NCI-H2081 treated with DMSO at 0.1 percent for 48 hours (cell line): ENCODE results near the gene METTL25B.

Experiments used
- DNase-seq: peaks from one replicate; lab custom pipeline; 2025; lab: John Stamatoyannopoulos, UW

Gene METTL25B

DNA sequence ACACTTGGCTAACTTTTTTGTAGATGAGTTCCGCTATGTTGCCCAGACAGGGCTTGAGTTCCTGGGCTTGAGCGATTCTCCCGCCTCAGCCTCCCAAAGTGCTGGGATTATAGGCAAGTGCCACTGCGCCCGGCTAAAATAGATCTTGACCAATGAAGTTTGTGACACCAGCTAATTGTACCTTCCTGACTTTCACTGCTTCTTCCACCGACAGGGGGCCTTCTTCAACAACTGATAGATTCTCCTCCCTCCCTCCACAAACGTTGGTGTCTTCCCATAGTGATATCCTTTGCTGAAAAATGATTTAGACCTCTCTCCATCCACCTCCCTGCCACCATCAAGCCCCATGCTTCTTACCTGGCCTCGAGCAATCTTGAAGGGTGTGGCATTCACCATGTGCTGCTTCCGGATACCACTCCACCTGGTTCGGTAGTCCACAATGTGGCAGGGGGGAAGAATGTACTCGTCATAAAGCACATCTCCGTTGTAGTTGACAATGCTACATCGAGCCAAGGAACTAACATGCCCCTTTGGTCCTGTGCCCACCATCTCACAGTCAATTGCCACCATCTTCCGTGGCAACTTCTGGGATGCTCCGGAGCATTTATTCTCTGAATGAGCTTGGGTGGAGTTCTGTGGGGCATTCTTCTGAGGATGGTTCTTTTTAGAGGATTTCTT, 1.6 kb upstream of the METTL25B start:
- peak; percentile 29 for DNase-seq

DNA sequence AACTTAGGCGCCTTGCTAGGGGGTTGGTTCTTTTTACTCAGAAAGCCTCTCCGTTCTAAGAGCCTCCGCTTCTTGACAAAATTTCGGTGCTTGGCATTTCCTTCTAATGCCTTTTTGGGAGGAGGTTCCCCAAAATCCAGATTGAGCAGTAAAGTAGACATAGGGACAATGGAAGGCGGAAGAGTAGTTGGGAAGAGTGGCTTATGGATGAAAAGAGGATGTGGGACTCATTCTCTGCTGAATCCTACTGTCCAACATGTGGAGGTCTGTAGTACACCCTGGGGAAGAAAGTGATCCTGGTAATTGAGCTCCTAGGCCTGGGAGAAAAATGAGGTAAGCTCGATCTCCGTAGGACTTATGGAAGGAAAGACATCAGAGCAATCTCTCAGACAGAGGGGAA, 777 bp upstream of the METTL25B start:
- no peak for DNase-seq

DNA sequence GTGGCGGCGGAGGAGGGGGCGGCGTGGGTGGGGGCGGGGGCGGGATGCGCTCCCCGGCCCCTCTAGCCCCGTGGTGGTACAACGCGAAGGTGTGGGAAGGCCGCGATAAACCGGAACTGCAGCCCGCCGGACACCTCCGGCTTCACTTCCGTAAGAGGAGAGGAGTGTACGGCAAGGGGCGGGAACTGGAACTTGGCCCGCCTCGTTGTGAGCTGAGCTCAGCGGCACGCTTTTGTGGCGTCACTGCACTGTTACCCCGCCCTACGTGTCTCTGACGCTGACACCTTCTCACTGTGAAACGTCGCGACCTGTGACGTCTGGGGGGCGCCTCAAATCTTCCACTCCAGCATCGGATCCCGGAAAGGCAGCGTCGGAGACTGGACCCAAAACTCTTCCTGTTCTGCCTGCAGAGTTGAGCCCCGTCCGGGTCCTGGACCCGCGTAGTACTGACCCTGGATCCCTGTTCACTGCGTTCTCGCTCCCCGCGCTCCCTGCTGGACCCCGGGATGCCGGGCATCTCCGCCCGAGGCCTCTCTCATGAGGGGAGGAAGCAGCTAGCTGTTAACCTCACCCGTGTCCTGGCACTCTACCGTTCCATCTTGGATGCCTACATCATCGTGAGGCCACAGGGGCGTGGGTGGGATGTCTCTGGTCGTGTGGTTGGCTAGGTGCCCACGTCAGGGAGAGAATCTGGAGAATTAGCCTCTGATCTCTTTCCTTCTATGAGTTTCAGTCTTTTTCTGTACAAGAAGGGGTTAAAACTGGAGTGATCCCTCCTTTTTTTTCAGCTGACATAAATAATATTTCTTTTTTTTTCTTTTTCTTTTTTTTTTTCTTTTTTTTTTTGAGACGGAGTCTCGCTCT, 562 bp downstream of the METTL25B start, which contains the start of gene ISG20L2:
TSS of gene ISG20L2 (minus strand) at position 168 of the 864 bp plus-strand sequence. CDS start 1,114 bp downstream, outside the sequence.
- peak; percentile 98 for DNase-seq

DNA sequence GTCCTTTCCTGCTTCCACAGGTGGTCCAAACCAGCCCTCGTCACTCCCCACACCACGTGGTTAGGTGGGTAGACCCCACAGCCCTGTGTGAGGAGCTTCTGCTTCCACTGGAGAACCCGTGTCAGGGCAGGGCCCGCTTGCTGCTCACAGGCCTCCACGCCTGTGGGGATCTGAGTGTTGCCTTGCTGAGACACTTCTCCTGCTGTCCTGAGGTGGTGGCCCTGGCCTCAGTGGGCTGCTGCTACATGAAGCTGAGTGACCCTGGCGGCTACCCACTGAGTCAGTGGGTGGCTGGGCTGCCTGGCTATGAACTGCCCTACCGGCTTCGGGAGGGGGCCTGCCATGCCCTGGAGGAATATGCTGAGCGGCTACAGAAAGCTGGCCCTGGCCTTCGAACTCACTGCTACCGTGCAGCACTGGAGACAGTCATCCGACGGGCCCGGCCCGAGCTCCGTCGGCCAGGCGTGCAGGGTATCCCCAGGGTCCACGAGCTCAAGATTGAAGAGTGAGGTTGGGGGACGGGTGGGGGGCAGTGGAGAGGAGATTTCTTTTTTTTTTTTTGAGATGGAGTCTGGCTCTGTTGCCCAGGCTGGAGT, 5.8 kb downstream of the METTL25B start:
- no peak for DNase-seq

DNA sequence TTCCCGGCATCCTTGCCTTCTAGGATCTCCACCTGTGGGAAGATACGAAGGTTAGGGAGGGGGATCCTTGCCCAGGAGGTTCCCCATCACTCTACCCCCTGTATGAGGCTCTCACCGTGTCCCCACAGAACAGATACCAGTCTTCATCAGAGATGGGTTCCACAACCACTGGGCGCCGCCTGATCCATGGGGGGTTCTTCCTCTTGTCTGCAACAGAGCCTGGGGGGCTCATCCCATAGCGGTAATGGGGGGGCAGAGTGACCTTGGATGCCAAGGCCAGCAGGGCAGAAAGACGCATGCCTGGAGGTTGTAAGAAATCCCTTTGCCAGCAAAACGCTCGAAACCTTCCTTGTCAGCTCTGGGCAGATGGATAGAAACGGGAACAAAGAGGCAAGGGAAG, 10.1 kb downstream of the METTL25B start:
- DNase-seq: no peak

DNA sequence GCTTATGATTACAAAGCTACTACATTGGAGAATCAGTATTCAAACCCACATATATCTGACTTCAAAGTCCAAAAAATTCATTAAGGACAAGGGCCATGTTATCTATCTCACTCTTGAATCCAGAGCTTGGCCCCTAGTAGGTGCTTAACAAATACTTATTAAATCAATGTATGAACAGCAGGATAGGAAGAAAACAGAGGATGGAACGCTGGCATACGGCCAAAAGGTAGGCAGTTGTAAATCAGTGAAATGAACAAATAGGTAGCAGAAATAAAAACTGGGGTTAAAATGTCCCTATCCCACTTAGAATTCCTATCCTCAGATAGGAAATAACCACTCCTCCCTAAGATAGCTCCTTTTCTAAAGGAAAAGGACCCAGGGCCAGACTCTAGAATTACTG, 10.6 kb downstream of the METTL25B start:
- DNase-seq: no peak

DNA sequence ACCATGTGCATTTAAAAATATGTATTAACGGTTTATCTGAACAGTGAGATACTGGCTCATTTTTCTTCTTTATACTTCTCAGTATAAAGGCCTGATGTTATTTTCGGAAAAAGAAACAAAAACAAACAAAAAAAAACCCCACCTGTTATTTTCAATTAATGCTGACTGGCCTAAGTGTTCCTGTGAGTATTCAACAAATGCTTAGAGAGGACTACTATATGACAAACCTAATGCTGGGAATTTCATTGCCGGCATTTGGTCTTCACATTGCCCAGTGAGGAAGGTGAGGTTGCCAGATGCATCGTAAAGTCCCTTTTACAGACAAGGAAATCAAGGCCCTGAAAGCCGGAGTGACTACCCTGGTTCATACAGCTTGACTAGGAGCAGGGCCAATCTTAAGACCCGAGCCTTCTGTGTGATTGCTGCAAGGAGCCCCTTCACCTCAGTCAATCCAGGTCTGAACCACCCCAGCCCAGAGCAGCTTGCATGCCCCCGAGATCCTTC, 12.0 kb downstream of the METTL25B start:
- no peak for DNase-seq

DNA sequence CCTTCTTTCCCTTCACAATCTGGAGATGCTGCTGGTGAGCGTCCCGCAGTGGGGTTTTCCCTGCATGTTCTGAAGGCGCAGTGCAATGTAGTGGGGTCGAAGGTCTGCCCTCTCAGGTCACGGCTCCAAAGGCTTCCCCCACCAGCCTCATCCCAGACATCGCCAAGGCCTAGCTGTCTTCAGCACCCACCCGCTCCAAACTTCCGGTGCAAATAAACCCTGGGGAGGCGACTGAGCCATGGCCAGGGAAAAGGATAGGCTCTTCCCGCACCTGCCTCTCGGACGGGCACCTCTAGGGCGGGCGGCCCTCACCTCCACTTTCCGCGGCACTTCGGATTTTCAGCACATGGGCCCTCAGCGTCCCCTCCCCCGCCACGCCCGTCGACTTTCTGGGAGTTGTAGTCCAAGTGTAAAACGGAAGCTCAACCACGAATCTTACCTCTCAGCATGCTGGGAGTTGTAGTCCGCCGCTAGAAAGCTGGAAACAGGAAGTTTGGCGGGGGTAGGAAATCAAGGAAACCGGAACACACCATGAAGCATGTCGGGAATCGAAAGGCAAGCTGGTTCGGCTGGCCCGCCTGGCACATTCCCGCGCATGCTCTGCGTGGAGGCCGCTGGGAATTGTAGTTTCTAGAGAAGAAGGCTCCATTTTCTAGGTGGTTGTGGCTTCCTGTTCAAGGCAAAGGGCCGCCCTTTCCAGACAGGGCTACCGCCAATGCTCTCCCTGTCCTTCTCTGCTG, 12.6 kb downstream of the METTL25B start, which contains the start of gene MRPL24:
TSS of gene MRPL24 (minus strand) at position 348 of the 740 bp plus-strand sequence. CDS start 2,384 bp downstream, outside the sequence.
- DNase-seq: peak; percentile 100

DNA sequence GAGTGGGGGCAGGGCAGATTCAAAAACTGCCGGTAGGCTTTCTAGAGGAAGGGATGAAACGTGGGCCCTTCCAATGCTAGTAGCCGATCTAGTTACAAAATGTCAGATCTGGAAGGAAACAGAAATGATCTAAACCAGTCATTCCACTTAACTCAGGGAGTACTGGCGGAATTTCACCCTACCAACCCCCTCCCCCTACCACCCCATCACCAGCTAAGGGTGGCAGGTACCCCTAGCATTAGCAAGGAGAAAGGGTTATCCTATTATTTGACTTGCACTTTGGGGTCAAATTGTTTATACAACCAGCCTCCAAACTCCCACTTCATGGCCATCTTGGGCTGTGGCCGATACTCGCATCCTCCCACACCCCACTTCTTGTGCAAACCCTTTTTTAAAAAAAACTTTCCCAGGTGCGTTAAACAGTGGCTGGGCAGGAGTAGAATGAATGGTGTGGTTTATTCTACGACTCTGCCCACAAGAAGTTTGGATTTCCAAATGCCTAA, 13.3 kb downstream of the METTL25B start:
- DNase-seq: no peak

DNA sequence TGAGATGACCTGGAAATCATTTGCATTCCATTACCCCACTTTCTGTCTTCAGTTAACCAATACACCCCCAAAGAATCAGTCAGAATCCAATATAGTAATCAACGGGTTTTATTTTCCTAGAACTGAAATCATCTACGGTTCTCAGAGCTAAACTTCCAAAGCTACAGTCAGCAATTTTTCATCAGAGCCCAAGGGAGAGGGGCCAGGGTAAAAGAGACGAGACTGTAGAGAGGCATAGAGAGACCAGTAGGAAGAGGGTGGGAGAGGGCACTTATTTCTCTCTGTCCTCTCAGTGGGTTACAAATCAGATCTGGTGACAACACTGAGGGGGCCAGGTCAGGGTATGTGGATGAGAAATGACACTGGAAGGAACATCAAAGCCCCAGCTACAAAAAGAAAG, 13.7 kb downstream of the METTL25B start:
- DNase-seq: no peak

DNA sequence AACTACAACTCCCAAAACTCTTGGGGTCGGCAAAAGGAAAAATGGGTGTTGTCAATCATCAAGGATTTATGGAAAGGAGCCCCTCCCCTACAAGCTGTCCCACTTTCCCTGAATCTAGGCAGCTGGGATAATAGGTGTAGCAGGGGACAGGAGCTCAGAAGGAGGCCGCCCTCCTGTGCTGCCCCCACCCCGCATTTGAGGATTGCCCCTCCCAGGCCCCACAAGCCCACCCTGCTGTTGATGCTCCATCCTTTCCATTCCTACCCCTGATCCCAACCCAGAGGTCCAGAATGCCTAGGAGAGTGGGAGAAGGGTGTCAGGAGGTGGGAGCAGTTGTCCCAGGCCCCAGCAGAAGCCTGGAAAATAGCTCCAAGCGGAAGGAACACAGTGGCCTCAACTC, 14.5 kb downstream of the METTL25B start:
- no peak for DNase-seq

DNA sequence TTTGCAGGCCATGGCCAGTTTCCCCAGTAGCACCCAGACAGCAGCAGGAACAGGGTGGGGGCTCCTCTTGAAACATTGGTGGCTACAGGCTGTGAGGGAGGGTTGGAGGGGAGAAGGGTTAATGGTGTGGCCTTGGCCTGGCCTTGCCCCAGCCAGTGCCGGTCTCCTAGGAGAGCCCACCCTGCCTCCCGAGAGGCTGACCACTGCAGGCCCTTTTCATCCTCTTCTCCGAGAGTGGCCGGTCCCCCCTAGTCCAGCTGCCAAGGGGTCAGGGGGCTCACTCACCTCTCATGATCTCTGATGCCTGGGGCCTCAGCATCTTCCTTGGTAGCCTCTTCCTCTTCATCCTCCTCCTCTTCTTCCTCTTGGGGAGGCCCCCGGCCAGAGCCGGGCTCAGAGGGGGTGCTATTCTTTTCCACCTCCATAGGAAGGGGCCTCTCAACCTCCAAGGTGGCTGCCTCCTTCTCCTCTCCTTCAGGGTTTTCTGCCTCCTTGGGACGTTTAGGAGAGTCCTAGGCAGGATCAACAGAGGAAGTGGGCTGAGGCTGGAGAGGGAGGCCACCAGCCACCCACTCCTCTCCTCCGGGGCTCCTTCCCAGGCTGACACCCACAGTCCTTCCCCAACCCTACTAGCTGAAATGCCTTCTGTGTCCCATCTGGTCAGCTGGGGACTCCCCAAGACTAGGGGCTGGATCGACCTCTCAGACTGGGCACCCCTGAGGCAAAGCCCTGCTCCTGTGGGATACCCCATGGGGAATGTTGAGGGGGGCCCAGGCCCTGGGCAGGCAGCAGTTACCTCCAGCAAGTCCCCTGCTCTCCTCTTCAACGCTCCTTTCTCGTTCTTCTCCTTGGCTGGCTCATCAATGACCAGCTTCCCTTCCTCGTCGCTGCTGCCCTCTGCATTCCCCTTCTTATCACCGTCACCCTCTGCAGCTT, 15.4 kb downstream of the METTL25B start:
- DNase-seq: no peak

DNA sequence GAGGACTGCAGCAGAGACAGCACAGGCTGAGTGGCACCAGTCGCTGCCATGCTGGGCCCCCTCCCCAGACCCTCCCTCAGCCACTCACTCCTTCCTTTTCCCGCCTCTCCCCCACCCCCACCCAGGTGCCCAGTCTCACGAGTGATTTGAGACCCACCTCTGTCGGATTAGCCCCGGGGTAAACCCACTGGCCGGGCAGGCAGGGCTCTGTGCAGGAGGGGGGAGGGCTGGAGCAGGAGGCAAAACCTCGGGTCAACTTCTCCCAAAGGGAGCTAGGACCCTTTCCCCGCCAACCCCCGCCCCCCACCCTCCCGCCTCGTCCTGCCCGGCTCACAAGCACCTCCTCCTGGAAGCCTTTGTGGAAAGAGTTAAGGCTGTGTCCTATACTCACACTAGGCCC, 16.1 kb downstream of the METTL25B start:
- DNase-seq: no peak

DNA sequence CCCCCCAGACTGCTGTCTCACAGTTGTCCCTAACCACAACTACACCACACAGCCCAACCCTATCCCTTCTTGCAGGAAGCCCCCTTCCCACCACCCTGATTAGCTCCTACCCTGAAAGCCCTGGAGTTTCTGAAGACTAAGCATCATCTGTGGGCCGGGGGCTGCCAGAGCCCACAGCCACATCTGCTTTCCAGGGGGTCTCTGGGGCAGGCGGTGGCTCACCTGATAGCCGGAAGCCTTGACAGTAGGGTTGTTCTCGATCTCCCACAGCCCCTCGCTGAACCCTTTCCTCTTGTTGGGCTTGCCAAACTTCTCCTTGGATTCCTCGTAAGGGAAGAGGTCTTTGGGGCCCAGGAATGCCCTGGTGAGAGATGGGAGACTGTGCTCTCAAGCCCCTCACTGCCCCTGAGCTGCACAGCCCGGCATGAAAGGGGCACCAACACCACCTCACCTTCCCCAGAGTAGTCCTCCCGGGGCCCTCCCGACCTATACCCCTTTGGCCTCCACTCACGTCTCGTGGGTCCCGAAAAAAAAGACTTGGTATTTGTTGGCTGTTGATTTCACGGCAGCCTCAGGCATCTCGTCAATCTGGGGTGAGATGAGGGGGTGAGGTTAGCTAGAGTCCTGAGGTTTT, 16.6 kb downstream of the METTL25B start:
- DNase-seq: no peak

DNA sequence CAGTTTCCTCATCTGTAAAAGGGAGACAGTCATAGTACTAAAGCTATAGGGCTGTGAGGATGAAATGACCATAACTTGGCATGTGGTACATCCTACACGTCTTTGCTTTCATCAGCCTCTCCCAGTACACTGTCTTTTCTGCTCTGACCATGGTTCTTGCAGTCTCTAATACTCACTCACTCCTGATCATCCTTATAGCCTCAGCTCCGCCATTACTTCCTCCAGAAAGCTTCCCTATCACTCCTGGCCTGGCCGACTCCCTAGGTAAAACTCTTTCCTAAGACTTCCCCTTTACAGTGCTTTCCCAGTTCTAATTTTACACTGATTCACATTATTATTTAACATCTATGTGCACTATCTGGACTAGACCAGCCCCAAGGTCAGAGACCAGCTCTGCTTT, 17.6 kb downstream of the METTL25B start:
- no peak for DNase-seq

DNA sequence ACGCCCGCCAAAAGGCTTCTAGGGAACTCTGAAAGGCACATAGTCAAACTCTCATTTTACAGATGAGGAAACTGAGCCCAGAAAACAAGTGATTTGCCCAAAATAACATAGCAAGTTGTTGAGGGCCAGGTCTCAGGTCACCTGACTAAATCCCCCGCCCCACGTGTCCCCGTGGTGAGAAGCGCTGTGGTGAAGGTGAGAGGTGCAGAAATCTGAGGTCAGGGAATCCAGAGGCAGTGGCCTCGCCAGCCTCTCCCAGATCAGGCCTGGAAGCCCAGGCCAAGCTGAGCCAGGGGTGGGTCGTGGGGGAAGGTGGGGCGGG, 18.1 kb downstream of the METTL25B start:
- no peak for DNase-seq

DNA sequence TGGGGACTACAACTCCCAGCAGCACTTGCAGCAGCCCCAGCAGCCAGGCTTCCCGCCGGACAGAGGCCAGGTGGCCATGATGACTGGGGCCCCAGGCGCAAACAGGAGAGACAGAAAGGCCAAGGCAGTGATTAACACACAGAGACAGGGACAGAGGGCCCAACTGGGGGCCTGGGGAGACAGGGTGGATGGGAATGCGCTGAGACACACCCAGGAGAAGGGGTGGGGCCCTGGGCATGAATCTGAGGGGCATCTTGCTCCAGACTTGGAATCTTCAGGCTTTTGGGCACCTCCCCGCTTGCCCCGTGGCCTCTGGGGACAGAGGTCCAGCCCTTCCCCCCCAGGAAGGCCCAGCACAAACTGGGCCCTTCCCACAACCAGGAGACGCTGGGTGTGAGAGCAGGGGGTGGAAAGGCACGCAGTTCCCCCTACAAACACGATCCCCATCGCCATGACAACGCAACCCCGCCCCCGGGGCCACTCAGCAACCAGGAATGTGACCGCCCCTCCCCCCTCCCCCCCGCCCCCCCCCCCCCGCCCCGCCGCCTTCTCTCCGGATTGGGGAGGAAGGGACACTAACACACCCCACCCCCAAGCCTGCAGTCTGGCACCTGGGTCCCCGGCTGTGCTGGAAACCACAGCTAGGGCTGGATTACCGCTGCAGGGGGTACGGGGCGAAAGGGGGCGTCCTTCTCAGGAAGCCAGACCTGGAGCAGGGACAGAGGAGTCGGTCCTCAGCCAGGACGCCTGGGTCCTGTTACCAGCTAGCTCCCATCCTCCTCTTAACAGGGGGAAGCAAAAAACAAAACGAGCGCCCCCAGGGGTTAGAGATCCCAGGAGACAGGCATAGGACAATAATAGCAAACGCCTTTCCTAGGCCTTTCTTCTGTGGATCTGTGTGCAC, 18.7 kb downstream of the METTL25B start:
- peak; percentile 77 for DNase-seq

DNA sequence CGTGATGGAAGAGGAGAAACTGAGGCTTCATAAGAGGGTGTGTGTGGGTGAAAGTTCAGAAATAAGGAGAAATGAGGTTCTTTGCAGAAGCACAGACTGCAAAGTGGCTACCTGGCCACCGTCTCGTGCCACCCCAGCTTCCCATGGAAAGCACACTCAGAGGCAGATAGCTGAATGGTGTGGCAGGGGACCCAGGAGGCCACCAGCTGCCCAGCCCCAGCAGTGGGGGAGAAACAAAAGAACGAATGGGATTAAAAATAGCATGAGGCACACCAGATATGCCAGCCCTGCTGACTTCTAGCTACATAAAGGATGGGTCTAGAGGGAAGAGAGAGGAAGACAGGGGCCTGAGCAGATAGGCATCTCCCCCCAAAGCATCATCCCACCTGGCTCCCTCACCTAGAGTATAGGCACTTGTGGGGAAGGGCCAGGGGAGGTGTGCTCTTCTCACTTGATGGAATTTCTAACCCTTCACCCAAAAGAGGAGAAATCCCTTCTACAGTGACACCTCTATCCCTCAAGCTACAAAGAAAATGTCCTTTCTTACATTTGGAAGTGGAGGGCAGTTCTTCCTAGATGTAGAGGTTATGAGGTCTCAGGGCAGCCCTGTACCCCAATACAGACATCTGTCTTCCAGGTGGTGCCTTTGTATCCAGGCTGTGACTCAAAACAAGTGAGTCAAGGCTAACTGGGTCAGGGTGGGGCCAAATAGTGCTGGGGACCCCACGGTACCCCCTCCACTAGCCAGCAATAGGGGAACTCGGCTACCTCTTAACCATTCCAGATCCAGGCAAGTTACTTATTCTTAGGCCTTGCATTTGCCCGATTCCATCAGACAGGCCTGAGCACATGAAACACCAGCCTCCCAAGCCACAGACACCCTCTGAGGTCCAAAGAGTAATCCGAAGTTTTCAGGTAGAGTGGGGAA, 19.7 kb downstream of the METTL25B start:
- no peak for DNase-seq
